B cell (primary cell): ENCODE data around the gene SNTG2. TPM values are rescaled to one million over a fixed set of nuclear protein-coding genes. Genes with fewer than 3 reads are reported as not detected.

Experiments used
- ATAC-seq: fragments of 200-7000 bp; cut with Tn5 transposase; one replicate; pipeline ENCODE4 v1.10.0; 2021; ENCODE audit warnings: low read depth, mild to moderate bottlenecking, moderate number of reproducible peaks, moderate library complexity
- CTCF ChIA-PET: fragments of 350-600 bp; sonication (Branson Sonifier 250); formaldehyde crosslinking; loops from one replicate; lab custom pipeline; 2021; ENCODE audit warnings: antibody characterized with exemption, inconsistent platforms; lab: Charles Lee
- POLR2A ChIA-PET: fragments of 350-600 bp; sonication (Branson Sonifier 250); formaldehyde crosslinking; loops from one replicate; lab custom pipeline; 2021; ENCODE audit warnings: antibody characterized with exemption; lab: Charles Lee
- DNase-seq: peaks from one replicate; pipeline ENCODE4 v3.0.0; 2013
- H2AFZ ChIP-seq: 2 replicates; pipeline ENCODE4 v1.6.1; 2012; ENCODE audit warnings: mild to moderate bottlenecking, low read depth, low read length; ENCODE audit not compliant: insufficient read depth, poor library complexity, severe bottlenecking
- H3K27ac ChIP-seq, 2 donors: 1 replicate in 1 of 2; 2 replicates in 1 of 2; pipeline ENCODE4 v1.5.1; 2012 to 2013; ENCODE audit warnings: low read length in 2 of 2, mild to moderate bottlenecking in 2 of 2, moderate library complexity in 1 of 2
- H3K27me3 ChIP-seq, 4 experiments: fragments of 200-600 bp in 1 of 4; sonication (generic) in 1 of 4; replicated peaks in 1 of 4; 1 replicate in 2 of 4; 2 replicates in 2 of 4; pipeline versions ENCODE4 v1.6.1 to v1.7.0; 2013 to 2016; ENCODE audit warnings: low read length in 3 of 4, mild to moderate bottlenecking in 2 of 4, mixed read lengths in 1 of 4, moderate library complexity in 1 of 4; ENCODE audit not compliant: insufficient read depth in 4 of 4, control insufficient read depth in 3 of 4; ENCODE audit errors: control extremely low read depth in 1 of 4
- H3K36me3 ChIP-seq, 2 experiments: replicated peaks in 1 of 2; 1 replicate in 1 of 2; 2 replicates in 1 of 2; pipeline versions ENCODE4 v1.6.1 to v1.7.1; 2013; ENCODE audit warnings: low read length in 1 of 2; ENCODE audit not compliant: insufficient read depth in 2 of 2, control insufficient read depth in 1 of 2; ENCODE audit errors: control extremely low read depth in 1 of 2, extremely low read depth in 1 of 2
- H3K4me1 ChIP-seq, 2 donors: fragments of 200-600 bp in 1 of 2; sonication (generic) in 1 of 2; 1 replicate in 1 of 2; 2 replicates in 1 of 2; pipeline versions ENCODE4 v1.5.1 to v1.6.1; 2013 to 2017; ENCODE audit warnings: low read length in 2 of 2; ENCODE audit not compliant: control insufficient read depth in 2 of 2, insufficient read depth in 2 of 2
- H3K4me2 ChIP-seq: replicated peaks from 2 replicates; pipeline ENCODE3; 2012; ENCODE audit warnings: mild to moderate bottlenecking, low read depth, low read length; ENCODE audit not compliant: poor library complexity, severe bottlenecking
- H3K4me3 ChIP-seq, 5 experiments: fragments of 200-600 bp in 1 of 5; sonication (generic) in 1 of 5; 1 replicate in 3 of 5; 2 replicates in 2 of 5; pipeline versions ENCODE4 v1.5.1 to v1.7.0; 2011 to 2016; ENCODE audit warnings: low read length in 4 of 5, mild to moderate bottlenecking in 4 of 5, low read depth in 2 of 5, control low read depth in 1 of 5, moderate library complexity in 1 of 5; ENCODE audit not compliant: insufficient read depth in 1 of 5; ENCODE audit errors: control extremely low read depth in 1 of 5, extremely low read depth in 1 of 5
- H3K79me2 ChIP-seq: fragments of 200-600 bp; sonication (generic); one replicate; pipeline ENCODE4 v1.6.0; 2016; ENCODE audit warnings: low read length; ENCODE audit not compliant: control insufficient read depth, insufficient read depth
- H3K9ac ChIP-seq: fragments of 200-600 bp; sonication (generic); 2 replicates; pipeline ENCODE4 v1.6.1; 2017; ENCODE audit warnings: mild to moderate bottlenecking, low read length, moderate library complexity
- H3K9me3 ChIP-seq, 3 donors: one replicate each; pipeline versions ENCODE4 v1.6.1 to v1.7.1; 2013; ENCODE audit warnings: low read length in 2 of 3; ENCODE audit not compliant: control insufficient read depth in 2 of 3, insufficient read depth in 1 of 3; ENCODE audit errors: control extremely low read depth in 1 of 3
- H4K20me1 ChIP-seq: 2 replicates; pipeline ENCODE4 v1.6.0; 2012; ENCODE audit warnings: mild to moderate bottlenecking, low read length; ENCODE audit not compliant: insufficient read depth, control insufficient read depth, poor library complexity, severe bottlenecking
- H3K27ac Mint-ChIP-seq: one replicate; pipeline ENCODE4 v1.8.0; 2021; ENCODE audit warnings: mixed read lengths
- H3K27me3 Mint-ChIP-seq: one replicate; pipeline ENCODE4 v1.8.0; 2021; ENCODE audit warnings: mixed read lengths
- H3K4me1 Mint-ChIP-seq: one replicate; pipeline ENCODE4 v1.8.0; 2021; ENCODE audit warnings: mixed read lengths
- H3K4me3 Mint-ChIP-seq: one replicate; pipeline ENCODE4 v1.8.0; 2021; ENCODE audit warnings: mixed read lengths
- H3K9me3 Mint-ChIP-seq: one replicate; pipeline ENCODE4 v1.8.0; 2022; ENCODE audit warnings: mixed read lengths; ENCODE audit not compliant: insufficient read depth
- CTCF ChIP-seq: fragments of 200-600 bp; IDR thresholded peaks from one replicate; pipeline ENCODE4 v1.8.0; 2022; ENCODE audit warnings: antibody characterized with exemption, mild to moderate bottlenecking
- EZH2 ChIP-seq: IDR thresholded peaks from 2 replicates; pipeline ENCODE4 v1.6.1; 2012; ENCODE audit warnings: borderline replicate concordance, low read depth, mild to moderate bottlenecking, moderate library complexity, low read length; ENCODE audit not compliant: insufficient read depth, poor library complexity, severe bottlenecking
- WGBS: methylation state at CpG from one replicate; pipeline ENCODE4 v1.1.5; 2013; ENCODE audit warnings: missing lambda C conversion rate; ENCODE audit not compliant: insufficient coverage; 5-methylcytosine and 5-hydroxymethylcytosine counted together
- intact Hi-C: fragments of 100-400 bp; cut with micrococcal nuclease; formaldehyde crosslinking; loops from one replicate; pipeline ENCODE4 v1.10.0; 2022
- polyA plus RNA-seq: library from polyadenylated mRNA; depleted of rRNA; stranded (reverse); fragments of >200 nt; gene quantifications from 2 replicates; pipeline ENCODE4 v1.2.3, GENCODE V29; 2012
- total RNA-seq, 2 donors: library from RNA; stranded (reverse); fragments of 120-200 nt in 1 of 2; gene quantifications; 1 replicate in 1 of 2; 2 replicates in 1 of 2; pipeline versions ENCODE4 v1.2.3 to v1.2.4, GENCODE V29; 2013 to 2022

The SNTG2 gene
- total and polyA plus RNA-seq, 2 donors (not counting 1 experiment from before 2014, with no cell fraction given): 2.1 to 2.4 TPM

- ChIA-PET POLR2A (no interaction called here), CTCF (no interaction called here)
- H3K4me1 ChIP-seq: peaks cover 2 to 6% of the 10 kb centered on the region in 2 donors
- no peak overlapping the region for H3K4me3 ChIP-seq
- no peak overlapping the region for H3K27ac ChIP-seq
- TF ChIP-seq EZH2 (no peak), CTCF (no peak)
- H3K9ac ChIP-seq: no peak overlapping the region
- H4K20me1 ChIP-seq: no peaks in the 10 kb centered on the region
- 38% methylated on average over 7 of the region's 12 CpGs for WGBS
- no peak overlapping the region for H3K4me2 ChIP-seq
- peaks cover 9% of the 10 kb centered on the region for H3K9me3 Mint-ChIP-seq
- no peaks in the 10 kb centered on the region for H3K4me1 Mint-ChIP-seq
- ATAC-seq (no peak), DNase-seq (no peak)
- H3K4me3 Mint-ChIP-seq: no peak overlapping the region
- H3K27me3 Mint-ChIP-seq: no peaks in the 10 kb centered on the region
- H3K27ac Mint-ChIP-seq: no peak overlapping the region
- intact Hi-C loops: no loop called here
- no peaks in the 10 kb centered on the region for H3K36me3 ChIP-seq
- H3K27me3 ChIP-seq: no peaks in the 10 kb centered on the region
- no peaks in the 10 kb centered on the region for H3K79me2 ChIP-seq
- H2AFZ ChIP-seq: no peak overlapping the region
- H3K9me3 ChIP-seq: peaks cover 1 to 13% (median 11%) of the 10 kb centered on the region in 3 donors
These were observed 165.3 kb downstream of the SNTG2 start for GRCh38 chr2:1115843-1116539.

- WGBS: 98% methylated on average over 5 of the region's 5 CpGs
- ATAC-seq (no peak), DNase-seq (no peak)
- Mint-ChIP-seq H3K4me3 (no peak overlapping the region), H3K27ac (no peak overlapping the region), H3K27me3 (no peaks in the 10 kb centered on the region), H3K4me1 (no peaks in the 10 kb centered on the region), H3K9me3 (no peaks in the 10 kb centered on the region)
- H3K36me3 ChIP-seq: no peaks in the 10 kb centered on the region
- ChIA-PET CTCF (no interaction called here), POLR2A (no interaction called here)
- H2AFZ ChIP-seq: no peak overlapping the region
- H3K4me3 ChIP-seq: no peak overlapping the region
- peaks cover 2 to 6% of the 10 kb centered on the region in 2 donors for H3K4me1 ChIP-seq
- H3K9ac ChIP-seq: no peak overlapping the region
- no peak for TF ChIP-seq CTCF
- TF ChIP-seq EZH2: no peak
- H3K9me3 ChIP-seq: peaks cover 1 to 13% (median 3%) of the 10 kb centered on the region in 3 donors
- no peaks in the 10 kb centered on the region for H4K20me1 ChIP-seq
- H3K4me2 ChIP-seq: no peak overlapping the region
- H3K27ac ChIP-seq: no peak overlapping the region
- H3K27me3 ChIP-seq: no peaks in the 10 kb centered on the region
- H3K79me2 ChIP-seq: no peaks in the 10 kb centered on the region
- intact Hi-C loops: no loop called here
These were observed 166.9 kb downstream of the SNTG2 start for GRCh38 chr2:1117569-1117968.
